Measurements from ENCODE around the gene STAP2. TPM values are rescaled to one million over a fixed set of nuclear protein-coding genes. Genes with fewer than 3 reads are reported as not detected.

Gene STAP2
- total RNA-seq, 1 donor = 1.2 TPM

DNA sequence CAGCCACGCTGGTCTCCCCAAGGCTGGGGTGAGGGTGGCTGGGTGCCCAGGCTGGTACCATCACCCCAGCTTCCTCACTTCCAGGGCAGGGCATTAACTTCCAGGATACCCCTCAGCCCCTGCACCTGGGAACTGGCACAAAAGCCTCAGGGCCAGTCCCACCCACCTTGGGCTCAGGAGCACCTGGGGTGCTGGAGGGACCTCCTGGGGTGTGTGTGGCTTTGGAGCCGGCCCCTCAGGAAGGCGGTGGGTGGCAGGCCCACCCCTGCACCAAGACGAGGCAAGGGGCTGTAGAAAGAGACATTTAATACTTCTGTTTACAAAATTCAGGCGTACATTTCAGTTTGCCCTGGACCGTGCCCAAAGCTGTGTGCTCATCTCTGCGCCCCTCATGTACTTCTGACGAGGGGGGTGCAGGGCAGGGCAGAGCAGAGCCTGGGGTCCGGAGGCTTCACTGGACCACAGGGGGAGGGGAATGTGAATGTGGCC, 21.5 kb upstream of the STAP2 start:
- DNase-seq (ENCODE audit: low read depth) = no peak
- TF ChIP-seq, protein P1, sequence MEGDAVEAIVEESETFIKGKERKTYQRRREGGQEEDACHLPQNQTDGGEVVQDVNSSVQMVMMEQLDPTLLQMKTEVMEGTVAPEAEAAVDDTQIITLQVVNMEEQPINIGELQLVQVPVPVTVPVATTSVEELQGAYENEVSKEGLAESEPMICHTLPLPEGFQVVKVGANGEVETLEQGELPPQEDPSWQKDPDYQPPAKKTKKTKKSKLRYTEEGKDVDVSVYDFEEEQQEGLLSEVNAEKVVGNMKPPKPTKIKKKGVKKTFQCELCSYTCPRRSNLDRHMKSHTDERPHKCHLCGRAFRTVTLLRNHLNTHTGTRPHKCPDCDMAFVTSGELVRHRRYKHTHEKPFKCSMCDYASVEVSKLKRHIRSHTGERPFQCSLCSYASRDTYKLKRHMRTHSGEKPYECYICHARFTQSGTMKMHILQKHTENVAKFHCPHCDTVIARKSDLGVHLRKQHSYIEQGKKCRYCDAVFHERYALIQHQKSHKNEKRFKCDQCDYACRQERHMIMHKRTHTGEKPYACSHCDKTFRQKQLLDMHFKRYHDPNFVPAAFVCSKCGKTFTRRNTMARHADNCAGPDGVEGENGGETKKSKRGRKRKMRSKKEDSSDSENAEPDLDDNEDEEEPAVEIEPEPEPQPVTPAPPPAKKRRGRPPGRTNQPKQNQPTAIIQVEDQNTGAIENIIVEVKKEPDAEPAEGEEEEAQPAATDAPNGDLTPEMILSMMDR (IDR thresholded peaks at IDR 0.05; ENCODE audit: insufficient read depth, low read length) = no peak
- no peak overlapping the region for H3K4me3 ChIP-seq (ENCODE audit: low read depth, low read length)

DNA sequence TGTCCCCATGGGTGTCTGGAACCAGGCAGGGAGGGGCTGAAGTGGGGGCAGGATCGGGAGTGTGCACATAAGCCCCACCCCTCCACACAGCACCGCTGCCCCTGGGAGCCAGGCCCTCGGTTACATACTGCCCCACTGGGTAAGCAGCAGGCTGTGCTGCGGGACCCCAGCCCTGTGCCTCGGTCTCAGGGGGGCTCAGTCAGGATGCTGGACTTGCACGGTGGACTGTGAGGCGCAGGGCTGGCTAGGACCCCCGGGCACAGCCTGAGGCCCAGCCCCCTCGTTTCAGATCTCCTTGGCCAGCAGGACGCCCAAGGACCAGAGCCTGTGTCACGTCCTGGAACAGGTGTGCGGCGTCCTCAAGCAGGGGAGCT, 21.0 kb upstream of the STAP2 start:
- H3K4me3 ChIP-seq (ENCODE audit: low read depth, low read length) = no peak overlapping the region
- TF ChIP-seq, protein P1 (IDR thresholded peaks at IDR 0.05; ENCODE audit: insufficient read depth, low read length) = no peak
- DNase-seq (ENCODE audit: low read depth) = no peak

DNA sequence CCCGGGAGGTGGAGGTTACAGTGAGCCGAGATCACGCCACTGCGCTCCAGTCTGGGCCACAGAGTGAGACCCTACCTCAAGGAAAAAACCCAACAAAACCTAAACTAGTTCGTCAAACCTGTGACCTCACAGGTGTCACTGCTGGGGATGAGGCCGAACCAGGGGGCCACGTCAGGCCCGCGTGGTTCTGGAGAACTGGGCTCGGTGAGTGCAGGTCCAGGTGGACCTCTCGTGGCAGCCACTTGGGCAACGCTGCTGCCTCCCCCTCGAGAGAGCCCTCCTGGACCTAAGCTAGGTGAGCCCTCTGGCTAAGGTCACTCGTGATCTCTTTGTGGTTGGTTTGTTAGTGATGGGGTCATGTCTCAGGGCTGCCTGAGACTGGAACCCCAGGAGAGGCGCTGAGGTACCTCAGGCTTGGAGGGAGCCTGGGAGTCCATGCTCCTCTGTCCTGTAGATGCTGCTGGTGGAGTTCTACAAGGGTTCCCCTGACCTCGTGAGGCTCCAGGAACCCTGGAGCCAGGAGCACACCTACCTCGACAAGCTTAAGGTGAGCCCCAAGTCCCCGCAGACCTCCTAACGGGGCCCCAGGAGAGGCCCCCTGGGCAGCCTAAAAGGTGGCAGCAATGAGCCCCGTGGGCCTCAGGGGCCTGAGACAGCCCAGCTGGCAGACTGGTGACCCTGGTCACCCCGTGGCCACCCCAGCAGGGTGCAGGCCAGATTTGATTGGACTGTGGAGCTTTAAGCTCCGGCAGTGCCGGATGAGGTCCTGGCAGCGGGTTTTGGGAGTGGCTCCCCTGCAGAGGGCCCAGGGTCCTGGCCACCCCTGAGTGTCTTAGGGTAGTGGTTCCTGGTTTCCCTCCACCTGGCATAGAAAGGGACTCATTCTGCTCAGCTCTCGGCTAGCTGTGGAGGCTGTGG, 20.3 kb upstream of the STAP2 start:
- no peak for DNase-seq (ENCODE audit: low read depth)
- TF ChIP-seq, protein P1 (IDR thresholded peaks at IDR 0.05; ENCODE audit: insufficient read depth, low read length) = no peak
- no peak overlapping the region for H3K4me3 ChIP-seq (ENCODE audit: low read depth, low read length)

DNA sequence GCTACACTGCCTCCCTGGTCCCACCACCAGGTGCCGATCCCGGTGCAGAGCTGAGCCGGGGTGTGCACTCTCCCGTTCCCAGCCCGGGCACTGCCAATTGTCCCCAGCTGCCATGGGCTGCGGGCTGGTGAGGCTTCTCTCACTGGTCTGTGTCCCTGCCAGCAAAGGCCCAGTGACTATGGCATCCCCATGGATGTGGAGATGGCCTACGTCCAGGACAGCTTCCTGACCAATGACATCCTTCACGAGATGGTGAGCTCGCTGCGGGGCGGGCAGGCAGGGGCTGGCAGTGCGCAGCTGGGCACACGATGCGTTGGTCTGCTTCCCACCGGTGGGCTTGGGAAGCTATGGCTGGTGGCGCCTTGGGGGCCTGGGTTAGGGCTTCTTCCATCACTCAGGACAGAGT, 19.3 kb upstream of the STAP2 start:
- TF ChIP-seq, protein P1 (IDR thresholded peaks at IDR 0.05; ENCODE audit: insufficient read depth, low read length) = no peak

DNA sequence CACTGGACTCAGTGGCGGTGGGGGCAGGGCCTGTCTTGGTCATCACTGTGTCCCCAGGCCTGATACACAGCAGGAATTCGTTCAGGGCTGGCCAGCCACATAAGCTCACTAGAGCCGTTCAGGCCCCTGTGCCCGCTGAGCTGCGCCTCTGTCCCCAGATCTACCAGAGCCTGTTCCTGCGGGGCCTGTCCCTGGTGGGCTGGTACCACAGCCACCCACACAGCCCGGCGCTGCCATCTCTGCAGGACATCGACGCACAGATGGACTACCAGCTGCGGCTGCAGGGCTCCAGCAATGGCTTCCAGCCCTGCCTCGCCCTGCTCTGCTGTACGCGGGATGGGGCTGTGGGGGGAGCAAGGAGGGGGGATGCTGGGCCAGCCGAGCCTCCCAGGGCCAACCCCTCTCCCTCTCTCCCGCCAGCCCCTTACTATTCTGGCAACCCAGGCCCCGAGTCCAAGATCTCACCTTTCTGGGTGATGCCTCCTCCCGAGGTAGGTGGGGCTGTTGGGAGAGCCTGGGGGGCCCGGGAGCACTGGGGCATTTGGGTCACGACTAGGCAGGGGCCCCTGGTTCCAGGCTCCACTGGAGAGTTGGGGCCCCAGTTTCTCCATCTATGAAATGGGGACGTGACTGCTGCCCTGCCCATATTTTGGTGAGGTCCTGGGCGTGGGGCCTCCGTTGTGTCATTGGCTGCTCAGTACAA, 18.6 kb upstream of the STAP2 start:
- no peak for DNase-seq (ENCODE audit: low read depth)
- TF ChIP-seq, protein P1 (IDR thresholded peaks at IDR 0.05; ENCODE audit: insufficient read depth, low read length) = no peak
- no peak overlapping the region for H3K4me3 ChIP-seq (ENCODE audit: low read depth, low read length)

More for the DNA sequence above, 19.3 kb upstream of the STAP2 start:
- no peak overlapping the region for H3K4me3 ChIP-seq (ENCODE audit: low read depth, low read length)
- no peak for DNase-seq (ENCODE audit: low read depth)

DNA sequence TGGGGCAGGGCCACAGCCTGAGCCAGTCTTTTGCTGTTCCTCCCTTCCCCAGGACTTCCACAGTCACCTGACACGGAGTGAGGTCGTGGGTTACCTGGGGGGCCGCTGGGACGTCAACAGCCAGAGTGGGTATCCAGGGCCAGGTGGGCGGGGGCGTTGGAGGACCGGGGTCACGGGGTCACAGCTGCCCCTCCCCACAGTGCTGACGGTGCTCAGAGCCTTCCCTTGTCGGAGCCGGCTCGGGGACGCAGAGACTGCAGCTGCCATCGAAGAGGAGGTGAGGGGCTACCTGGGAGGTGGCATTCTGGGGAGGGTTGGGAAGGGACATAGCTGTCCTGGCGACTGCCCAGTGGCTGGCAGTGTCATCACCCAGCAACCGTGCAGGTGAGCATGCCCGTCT, 16.3 kb upstream of the STAP2 start:
- no peak overlapping the region for H3K4me3 ChIP-seq (ENCODE audit: low read depth, low read length)
- TF ChIP-seq, protein P1 (IDR thresholded peaks at IDR 0.05; ENCODE audit: insufficient read depth, low read length) = no peak
- DNase-seq (ENCODE audit: low read depth) = no peak

Measured in fibroblast of the aortic adventitia (primary cell).